Hepatocyte (in vitro differentiated cells): Measurements from ENCODE around the gene SLC30A10. TPM values are rescaled to one million over a fixed set of nuclear protein-coding genes. Genes with fewer than 3 reads are reported as not detected.
"Not testable (repeated sequence)": the region's sequence is repeated elsewhere in the genome, so short reads cannot be mapped to it uniquely, and the experiment has no call there.

Experiments
- DNase-seq: peaks from one replicate; pipeline ENCODE4 v3.0.0-alpha.2; 2016; ENCODE audit warnings: low spot score
- H2AFZ ChIP-seq: fragments of 200-600 bp; sonication (generic); 2 replicates; pipeline ENCODE4 v1.6.0; 2016; ENCODE audit warnings: antibody characterized with exemption, mild to moderate bottlenecking
- H3K27ac ChIP-seq: fragments of 200-600 bp; sonication (generic); 2 replicates; pipeline ENCODE4 v1.5.1; 2016; ENCODE audit warnings: mild to moderate bottlenecking
- H3K27me3 ChIP-seq: fragments of 200-600 bp; sonication (generic); 2 replicates; pipeline ENCODE4 v1.6.1; 2016
- H3K36me3 ChIP-seq: fragments of 200-600 bp; sonication (generic); replicated peaks from 2 replicates; pipeline ENCODE4 v1.5.1; 2016; ENCODE audit warnings: low read depth; ENCODE audit not compliant: insufficient read depth
- H3K4me1 ChIP-seq: fragments of 200-600 bp; sonication (generic); 2 replicates; pipeline ENCODE4 v1.5.1; 2016; ENCODE audit warnings: mild to moderate bottlenecking, moderate library complexity; ENCODE audit not compliant: insufficient read depth
- H3K4me2 ChIP-seq: fragments of 200-600 bp; sonication (generic); 2 replicates; pipeline ENCODE4 v1.6.0; 2016
- H3K4me3 ChIP-seq: fragments of 200-600 bp; sonication (generic); 2 replicates; pipeline ENCODE4 v1.5.1; 2016; ENCODE audit warnings: mild to moderate bottlenecking
- H3K79me2 ChIP-seq: fragments of 200-600 bp; sonication (generic); 2 replicates; pipeline ENCODE4 v1.6.0; 2017; ENCODE audit warnings: mild to moderate bottlenecking
- H3K9me2 ChIP-seq: fragments of 200-600 bp; sonication (generic); replicated peaks from 2 replicates; pipeline ENCODE4 v1.6.0; 2017; ENCODE audit warnings: mild to moderate bottlenecking; ENCODE audit not compliant: insufficient read depth
- H3K9me3 ChIP-seq: fragments of 200-600 bp; sonication (generic); 2 replicates; pipeline ENCODE4 v1.5.1; 2016; ENCODE audit warnings: low read depth, mild to moderate bottlenecking
- H4K20me1 ChIP-seq: fragments of 200-600 bp; sonication (generic); 2 replicates; pipeline ENCODE4 v1.6.0; 2016; ENCODE audit warnings: mild to moderate bottlenecking; ENCODE audit not compliant: insufficient read depth, poor library complexity, severe bottlenecking
- CTCF ChIP-seq: fragments of 200-600 bp; sonication (generic); IDR thresholded peaks from 2 replicates; pipeline ENCODE4 v1.5.1; 2016; ENCODE audit warnings: antibody characterized with exemption, mild to moderate bottlenecking; ENCODE audit not compliant: poor library complexity
- EZH2 ChIP-seq: fragments of 200-600 bp; sonication (generic); IDR thresholded peaks from 2 replicates; pipeline ENCODE4 v1.6.1; 2016; ENCODE audit warnings: antibody characterized with exemption, mild to moderate bottlenecking, borderline replicate concordance
- EZH2phosphoT487 ChIP-seq: fragments of 200-600 bp; sonication (generic); IDR thresholded peaks from one replicate; pipeline ENCODE4 v1.6.1; 2018; ENCODE audit warnings: antibody characterized with exemption, mild to moderate bottlenecking, low read depth, moderate library complexity; ENCODE audit not compliant: unreplicated experiment, severe bottlenecking
- WGBS: methylation state at CpG from one replicate; pipeline ENCODE4 v1.1.6; 2016; ENCODE audit warnings: low lambda C conversion rate; ENCODE audit errors: missing lambda C conversion rate; 5-methylcytosine and 5-hydroxymethylcytosine counted together
- polyA plus RNA-seq: library from polyadenylated mRNA; unstranded; fragments of >200 nt; fragmentation: Nextera tagmentation; extraction: Ambion mirVana; gene quantifications from 2 replicates; pipeline ENCODE4 v1.2.1, GENCODE V29; 2016
- total RNA-seq: library from RNA; depleted of rRNA; stranded (reverse); fragments of >200 nt; gene quantifications from 2 replicates; pipeline ENCODE4 v1.2.3, GENCODE V29; 2014

SLC30A10 gene
- total and polyA plus RNA-seq, 2 experiments from 2014 or later: 6.0 to 14.1 TPM

DNA sequence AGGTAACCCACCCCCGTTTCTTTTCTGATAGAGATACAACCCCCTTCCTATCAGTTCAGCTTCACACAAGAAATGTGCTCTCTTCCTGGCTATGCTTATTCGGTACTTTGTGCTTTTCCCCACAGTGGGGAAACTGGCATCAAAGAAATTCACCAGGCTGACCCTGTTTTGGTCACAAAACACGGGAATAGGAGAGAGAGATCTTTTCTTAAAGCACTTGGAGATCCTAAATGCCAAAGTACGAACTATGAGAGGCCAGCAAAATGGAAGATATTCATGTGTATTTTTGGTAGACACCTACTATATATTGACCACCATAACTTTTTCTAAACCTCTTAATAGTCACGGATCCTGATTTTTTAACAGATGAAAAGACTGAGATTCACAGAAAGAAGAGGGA is 30.0 kb downstream of the SLC30A10 start:
- H2AFZ ChIP-seq: no peak overlapping the region
- no peaks in the 10 kb centered on the region for H3K79me2 ChIP-seq
- no peaks in the 10 kb centered on the region for H3K36me3 ChIP-seq

GRCh38 chr1:219897914-219898313 is 30.4 kb downstream of the SLC30A10 start:
- no peak overlapping the region for H3K4me3 ChIP-seq
- H3K9me2 ChIP-seq: no peaks in the 10 kb centered on the region
- H3K36me3 ChIP-seq: no peaks in the 10 kb centered on the region
- TF ChIP-seq CTCF (no peak), EZH2phosphoT487 (no peak), EZH2 (no peak)
- 25% methylated on average over 5 of the region's 5 CpGs for WGBS
- H3K79me2 ChIP-seq: no peaks in the 10 kb centered on the region
- DNase-seq: peak; percentile 10
- H3K27me3 ChIP-seq: no peaks in the 10 kb centered on the region
- peak overlapping the region; percentile 33 for H3K4me2 ChIP-seq
- H3K27ac ChIP-seq: peak overlapping the region; percentile 55
- no peaks in the 10 kb centered on the region for H3K9me3 ChIP-seq
- H3K4me1 ChIP-seq: peaks cover 4% of the 10 kb centered on the region
- H4K20me1 ChIP-seq: no peaks in the 10 kb centered on the region
- H2AFZ ChIP-seq: no peak overlapping the region

More for the DNA sequence above, 30.0 kb downstream of the SLC30A10 start:
- no peak for DNase-seq
- no peak overlapping the region for H3K4me3 ChIP-seq
- no peaks in the 10 kb centered on the region for H3K9me2 ChIP-seq
- no peak for TF ChIP-seq CTCF
- no peak for TF ChIP-seq EZH2
- no peak for TF ChIP-seq EZH2phosphoT487
- WGBS: 88% methylated on average over 5 of the region's 5 CpGs
- H3K4me2 ChIP-seq: no peak overlapping the region
- H4K20me1 ChIP-seq: no peaks in the 10 kb centered on the region
- no peaks in the 10 kb centered on the region for H3K9me3 ChIP-seq
- no peaks in the 10 kb centered on the region for H3K27me3 ChIP-seq
- peaks cover 4% of the 10 kb centered on the region for H3K4me1 ChIP-seq
- H3K27ac ChIP-seq: peak overlapping the region; percentile 34

GRCh38 chr1:219892271-219892670 is 36.1 kb downstream of the SLC30A10 start:
- H3K4me3 ChIP-seq, H3K27me3 ChIP-seq, H3K4me1 ChIP-seq, H3K36me3 ChIP-seq, H3K9me3 ChIP-seq, H3K4me2 ChIP-seq, H4K20me1 ChIP-seq, H3K79me2 ChIP-seq, H2AFZ ChIP-seq, H3K27ac ChIP-seq, H3K9me2 ChIP-seq, DNase-seq: not testable (repeated sequence)
- 100% methylated on average over 1 of the region's 1 CpG for WGBS

GRCh38 chr1:219891846-219892245 is 36.5 kb downstream of the SLC30A10 start:
- not testable (repeated sequence) for DNase-seq, H3K4me1 ChIP-seq, H3K36me3 ChIP-seq, H3K27me3 ChIP-seq, H3K4me3 ChIP-seq, H4K20me1 ChIP-seq, H3K4me2 ChIP-seq, H2AFZ ChIP-seq, H3K79me2 ChIP-seq, H3K9me3 ChIP-seq, H3K9me2 ChIP-seq, H3K27ac ChIP-seq
- 92% methylated on average over 4 of the region's 4 CpGs for WGBS

DNA sequence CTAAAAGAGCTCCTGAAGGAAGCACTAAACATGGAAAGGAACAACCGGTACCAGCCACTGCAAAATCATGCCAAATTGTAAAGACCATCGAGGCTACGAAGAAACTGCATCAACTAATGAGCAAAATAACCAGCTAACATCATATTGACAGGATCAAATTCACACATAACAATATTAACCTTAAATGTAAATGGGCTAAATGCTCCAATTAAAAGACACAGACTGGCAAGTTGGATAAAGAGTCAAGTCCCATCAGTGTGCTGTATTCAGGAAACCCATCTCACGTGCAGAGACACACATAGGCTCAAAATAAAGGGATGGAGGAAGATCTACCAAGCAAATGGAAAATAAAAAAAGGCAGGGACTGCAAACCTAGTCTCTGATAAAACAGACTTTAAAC is 39.7 kb downstream of the SLC30A10 start:
- H3K27ac ChIP-seq, H3K79me2 ChIP-seq, H3K4me2 ChIP-seq, H2AFZ ChIP-seq, H3K9me3 ChIP-seq, H3K4me1 ChIP-seq, H3K9me2 ChIP-seq, H3K36me3 ChIP-seq, H3K4me3 ChIP-seq, DNase-seq, H3K27me3 ChIP-seq, H4K20me1 ChIP-seq: not testable (repeated sequence)
- 91% methylated on average over 4 of the region's 4 CpGs for WGBS
